Measurements from ENCODE around the gene ANXA1.
A peak's percentile ranks its signal among the peaks of the same experiment; 100 is the strongest.
"Not testable (repeated sequence)": the region's sequence is repeated elsewhere in the genome, so short reads cannot be mapped to it uniquely, and the experiment has no call there.

Gene ANXA1

DNA sequence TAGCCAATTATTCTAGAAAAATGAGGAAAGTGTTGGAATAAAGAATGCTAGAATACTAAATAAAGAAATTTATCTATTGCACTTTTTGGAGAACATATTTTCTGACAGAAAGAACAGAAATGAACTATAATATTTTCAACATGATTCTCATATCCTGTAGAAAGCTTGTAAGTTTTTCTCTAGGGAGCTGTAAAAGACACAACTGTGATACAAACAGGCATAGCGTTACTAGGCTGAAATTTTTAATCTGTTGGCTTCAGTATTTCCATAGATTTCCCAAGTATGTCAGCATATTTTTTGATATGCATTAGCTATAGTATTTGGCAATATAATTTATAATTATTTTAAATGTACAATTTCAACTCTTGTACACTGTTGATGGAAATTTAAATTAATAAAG lies 31.3 kb downstream of the ANXA1 start:
- Histone ChIP-seq H3K79me2 (ENCODE audit: control insufficient read depth, insufficient read depth, low read length, unreplicated experiment) (no peaks in the 10 kb centered on the region), H3K27ac (ENCODE audit: low read depth, low read length) (no peak overlapping the region), H3K4me3 (ENCODE audit: low read depth, low read length) (no peak overlapping the region), H3K4me1 (ENCODE audit: control insufficient read depth, insufficient read depth, low read length, unreplicated experiment) (peaks cover 26% of the 10 kb centered on the region), H3K27me3 (ENCODE audit: insufficient read depth, low read length) (no peaks in the 10 kb centered on the region), H3K36me3 (ENCODE audit: insufficient read depth, low read length) (no peaks in the 10 kb centered on the region), H2AFZ (ENCODE audit: low read length, unreplicated experiment) (no peak overlapping the region)

DNA sequence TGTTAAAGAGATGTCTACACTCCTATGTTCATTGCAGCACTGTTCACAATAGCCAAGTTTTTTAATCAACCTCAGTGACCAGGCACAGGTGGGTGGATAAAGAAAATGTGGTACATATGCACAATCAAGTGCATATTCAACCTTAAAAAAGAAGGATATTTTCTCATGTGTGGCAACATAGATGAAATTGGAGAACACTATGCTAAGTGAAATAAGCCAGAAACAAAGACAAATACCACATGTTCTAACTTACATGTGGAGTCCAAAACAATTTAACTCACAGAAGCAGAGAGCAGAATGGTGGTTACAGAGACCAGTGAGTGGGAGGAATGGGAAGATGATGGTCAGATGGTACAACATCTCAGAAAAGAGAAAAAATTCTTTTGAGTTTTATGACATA lies 31.8 kb downstream of the ANXA1 start:
- Histone ChIP-seq H3K36me3 (ENCODE audit: insufficient read depth, low read length) (no peaks in the 10 kb centered on the region), H3K4me3 (ENCODE audit: low read depth, low read length) (no peak overlapping the region), H3K4me1 (ENCODE audit: control insufficient read depth, insufficient read depth, low read length, unreplicated experiment) (peaks cover 26% of the 10 kb centered on the region), H3K27ac (ENCODE audit: low read depth, low read length) (no peak overlapping the region), H2AFZ (ENCODE audit: low read length, unreplicated experiment) (peak overlapping the region; percentile 4), H3K27me3 (ENCODE audit: insufficient read depth, low read length) (no peaks in the 10 kb centered on the region), H3K79me2 (ENCODE audit: control insufficient read depth, insufficient read depth, low read length, unreplicated experiment) (no peaks in the 10 kb centered on the region)

DNA sequence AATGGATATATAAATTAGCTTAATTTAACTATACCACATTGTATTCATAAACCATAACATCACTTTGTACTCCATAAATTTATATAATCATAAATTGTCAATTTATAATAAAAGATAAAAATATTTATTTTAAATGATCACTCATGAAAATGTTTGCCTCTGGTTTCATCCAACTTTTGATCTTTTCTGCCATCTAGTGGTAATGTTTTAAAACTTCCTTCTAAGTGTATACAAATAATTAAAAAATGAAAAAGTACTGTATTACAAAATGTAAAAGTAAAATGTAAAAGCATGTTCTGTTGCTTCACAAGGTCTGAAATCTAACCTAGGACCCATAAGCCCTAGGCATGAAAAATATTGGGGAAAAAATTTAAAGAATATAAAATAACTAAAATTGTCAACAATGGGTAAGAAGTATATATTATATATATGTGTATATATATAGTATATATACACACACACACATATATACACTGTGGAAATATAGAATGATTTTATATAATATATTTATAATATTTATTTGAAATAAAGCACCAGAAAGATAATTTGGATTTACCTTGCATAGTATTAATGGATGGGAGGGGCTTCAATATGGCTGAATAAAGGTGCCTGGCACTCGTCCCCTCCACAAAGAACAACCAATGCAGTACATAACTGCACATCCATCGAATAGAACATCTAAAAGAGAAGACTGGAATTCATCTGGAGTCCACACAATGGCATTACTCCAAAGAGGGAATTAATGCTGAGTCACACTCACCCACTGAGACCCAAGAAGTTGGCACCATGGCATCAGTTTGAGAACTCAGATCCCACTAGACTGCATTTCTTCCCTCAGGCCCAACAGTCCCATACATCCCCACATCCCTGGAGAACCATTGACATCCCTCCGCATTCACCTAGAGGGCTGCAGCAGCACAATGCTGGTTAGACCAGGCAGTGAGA lies 32.5 kb downstream of the ANXA1 start:
- peaks cover 5% of the 10 kb centered on the region; the same call in 1 of the 2 replicates for H3K36me3 ChIP-seq (ENCODE audit: insufficient read depth, low read length)

DNA sequence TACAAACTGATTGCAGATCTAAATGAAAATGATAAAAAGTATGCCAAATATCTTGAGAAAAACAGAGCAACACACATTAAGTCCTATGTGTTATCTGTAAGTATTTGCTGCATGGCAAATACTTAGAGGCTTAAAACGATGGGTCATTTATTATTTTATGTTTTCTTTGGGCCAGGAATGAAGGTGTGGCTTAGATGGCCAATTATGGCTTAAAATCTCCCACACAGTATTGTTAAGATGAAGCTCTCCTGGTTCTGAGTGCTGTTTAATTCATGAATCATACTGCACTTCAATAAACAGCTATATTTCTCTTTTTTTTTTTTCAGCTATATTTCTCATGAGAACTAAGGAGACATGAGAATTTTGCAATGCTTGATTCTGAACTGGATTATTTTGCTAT lies 39.4 kb downstream of the ANXA1 start:
- H3K36me3 ChIP-seq (ENCODE audit: insufficient read depth, low read length); H3K27ac ChIP-seq (ENCODE audit: low read depth, low read length); H3K4me3 ChIP-seq (ENCODE audit: low read depth, low read length); H3K27me3 ChIP-seq (ENCODE audit: insufficient read depth, low read length); H3K4me1 ChIP-seq (ENCODE audit: control insufficient read depth, insufficient read depth, low read length, unreplicated experiment); H3K79me2 ChIP-seq (ENCODE audit: control insufficient read depth, insufficient read depth, low read length, unreplicated experiment); H2AFZ ChIP-seq (ENCODE audit: low read length, unreplicated experiment): not testable (repeated sequence)

More for the DNA sequence above, 32.5 kb downstream of the ANXA1 start:
- Histone ChIP-seq H2AFZ (ENCODE audit: low read length, unreplicated experiment) (peak overlapping the region; percentile 52), H3K27me3 (ENCODE audit: insufficient read depth, low read length) (no peaks in the 10 kb centered on the region), H3K4me1 (ENCODE audit: control insufficient read depth, insufficient read depth, low read length, unreplicated experiment) (peaks cover 24% of the 10 kb centered on the region), H3K4me3 (ENCODE audit: low read depth, low read length) (no peak overlapping the region), H3K27ac (ENCODE audit: low read depth, low read length) (no peak overlapping the region), H3K79me2 (ENCODE audit: control insufficient read depth, insufficient read depth, low read length, unreplicated experiment) (no peaks in the 10 kb centered on the region)

DNA sequence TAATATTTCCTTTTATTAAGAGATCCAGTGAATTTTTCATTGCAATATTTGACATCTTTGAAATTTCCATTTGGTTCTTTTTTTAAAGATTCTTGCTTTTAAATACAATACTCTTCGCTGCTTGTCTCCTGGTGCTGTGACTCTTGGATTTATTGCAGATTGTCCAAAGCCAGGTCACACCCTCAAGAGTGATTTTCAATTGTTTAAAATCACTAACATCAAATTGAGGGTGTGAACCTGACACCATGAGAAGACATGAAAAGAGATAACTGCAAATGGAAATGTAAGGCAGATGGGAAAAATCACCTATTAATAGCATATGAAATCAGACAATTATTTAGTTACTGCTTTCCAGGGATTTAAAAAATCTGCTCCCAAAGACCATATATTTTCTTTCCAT lies 42.6 kb downstream of the ANXA1 start:
- Histone ChIP-seq H3K27me3 (ENCODE audit: insufficient read depth, low read length) (no peaks in the 10 kb centered on the region), H3K4me3 (ENCODE audit: low read depth, low read length) (no peak overlapping the region), H3K79me2 (ENCODE audit: control insufficient read depth, insufficient read depth, low read length, unreplicated experiment) (no peaks in the 10 kb centered on the region), H2AFZ (ENCODE audit: low read length, unreplicated experiment) (no peak overlapping the region), H3K36me3 (ENCODE audit: insufficient read depth, low read length) (no peaks in the 10 kb centered on the region), H3K4me1 (ENCODE audit: control insufficient read depth, insufficient read depth, low read length, unreplicated experiment) (no peaks in the 10 kb centered on the region), H3K27ac (ENCODE audit: low read depth, low read length) (no peak overlapping the region)

DNA sequence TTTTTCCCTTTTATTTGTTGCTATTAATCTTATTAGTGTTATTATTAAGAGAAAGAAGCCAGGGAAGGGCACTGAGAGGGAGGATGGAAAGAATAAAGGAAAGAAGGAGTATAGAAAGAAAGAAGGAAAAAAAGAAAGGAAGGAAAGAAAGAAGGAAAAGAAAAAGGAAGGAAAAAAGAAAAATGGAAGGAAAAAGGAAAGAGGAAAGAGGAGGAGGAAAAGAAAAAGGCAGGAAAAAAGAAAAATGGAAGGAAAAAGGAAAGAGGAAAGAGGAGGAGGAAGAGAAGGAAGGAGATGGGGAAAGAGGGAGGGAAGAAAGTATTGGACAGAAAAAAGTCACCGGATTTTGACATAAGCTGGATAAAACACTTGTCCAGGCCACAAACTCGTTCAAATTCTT lies 47.8 kb downstream of the ANXA1 start:
- Histone ChIP-seq H3K4me1 (ENCODE audit: control insufficient read depth, insufficient read depth, low read length, unreplicated experiment) (peaks cover 8% of the 10 kb centered on the region), H3K27me3 (ENCODE audit: insufficient read depth, low read length) (no peaks in the 10 kb centered on the region), H2AFZ (ENCODE audit: low read length, unreplicated experiment) (peak overlapping the region; percentile 12), H3K36me3 (ENCODE audit: insufficient read depth, low read length) (no peaks in the 10 kb centered on the region), H3K79me2 (ENCODE audit: control insufficient read depth, insufficient read depth, low read length, unreplicated experiment) (no peaks in the 10 kb centered on the region), H3K4me3 (ENCODE audit: low read depth, low read length) (no peak overlapping the region), H3K27ac (ENCODE audit: low read depth, low read length) (no peak overlapping the region)

DNA sequence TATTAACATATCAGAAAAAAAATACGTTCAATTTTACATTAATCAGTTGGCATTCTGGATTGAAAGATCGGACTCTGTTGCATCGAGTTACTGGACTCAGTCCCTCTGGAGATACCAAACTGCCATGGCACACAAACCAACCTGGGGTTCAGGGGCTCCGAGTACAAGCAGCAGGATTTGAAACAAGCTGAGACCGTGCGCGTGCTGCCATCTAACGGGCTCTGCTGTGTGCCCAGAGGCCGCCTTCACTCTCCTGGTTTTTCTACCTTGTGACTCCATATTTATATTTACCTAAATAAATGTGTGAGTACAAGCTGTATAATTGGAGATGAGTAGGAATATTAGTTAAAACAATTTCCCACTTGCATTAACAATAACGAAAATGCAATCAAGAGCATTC lies 48.2 kb downstream of the ANXA1 start:
- no peak overlapping the region for H3K27ac ChIP-seq (ENCODE audit: low read depth, low read length)
- H2AFZ ChIP-seq (ENCODE audit: low read length, unreplicated experiment), result peak overlapping the region; percentile 12
- H3K4me3 ChIP-seq (ENCODE audit: low read depth, low read length), result no peak overlapping the region
- no peaks in the 10 kb centered on the region for H3K27me3 ChIP-seq (ENCODE audit: insufficient read depth, low read length)
- no peaks in the 10 kb centered on the region for H3K36me3 ChIP-seq (ENCODE audit: insufficient read depth, low read length)
- no peaks in the 10 kb centered on the region for H3K79me2 ChIP-seq (ENCODE audit: control insufficient read depth, insufficient read depth, low read length, unreplicated experiment)
- H3K4me1 ChIP-seq (ENCODE audit: control insufficient read depth, insufficient read depth, low read length, unreplicated experiment), result peaks cover 8% of the 10 kb centered on the region

DNA sequence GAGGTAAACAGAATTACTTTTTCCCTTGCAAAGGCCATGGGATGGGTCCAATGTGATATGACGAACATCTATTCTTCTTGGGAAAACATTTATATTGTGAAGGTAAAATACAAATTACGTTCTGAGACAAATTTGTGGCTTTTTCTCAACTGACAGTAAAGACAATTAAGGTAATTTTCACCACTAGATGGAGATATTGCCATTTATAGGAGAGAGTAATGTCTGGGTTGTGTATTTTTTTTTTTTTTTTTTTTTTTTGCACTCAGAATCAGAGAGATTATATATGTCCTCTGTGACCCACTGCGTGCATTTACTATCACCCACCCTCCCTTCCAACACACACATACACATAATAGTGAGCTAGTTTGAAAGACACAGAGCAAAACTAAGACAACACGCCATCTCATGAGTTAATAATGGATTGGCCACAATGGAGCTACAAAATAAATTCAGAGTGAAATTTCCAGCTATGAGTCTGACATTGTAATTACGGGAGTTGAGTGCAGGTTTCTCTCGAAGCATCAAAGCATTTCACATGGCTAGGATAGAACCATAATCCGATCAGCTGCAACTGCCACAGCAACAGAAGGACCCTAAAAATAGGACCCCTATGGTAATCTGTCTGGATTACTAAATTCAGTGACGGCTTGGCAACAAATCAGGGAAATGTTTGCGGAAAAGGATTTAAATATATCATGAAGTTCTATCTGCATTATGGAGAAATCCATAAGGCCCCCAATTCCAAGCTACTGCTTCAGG lies 49.2 kb downstream of the ANXA1 start:
- Histone ChIP-seq H3K4me1 (ENCODE audit: control insufficient read depth, insufficient read depth, low read length, unreplicated experiment) (peaks cover 8% of the 10 kb centered on the region), H3K79me2 (ENCODE audit: control insufficient read depth, insufficient read depth, low read length, unreplicated experiment) (no peaks in the 10 kb centered on the region), H3K27ac (ENCODE audit: low read depth, low read length) (no peak overlapping the region), H3K4me3 (ENCODE audit: low read depth, low read length) (peak overlapping the region; percentile 55; the same call in 1 of the 2 replicates), H2AFZ (ENCODE audit: low read length, unreplicated experiment) (peak overlapping the region; percentile 59), H3K27me3 (ENCODE audit: insufficient read depth, low read length) (no peaks in the 10 kb centered on the region), H3K36me3 (ENCODE audit: insufficient read depth, low read length) (no peaks in the 10 kb centered on the region)

DNA sequence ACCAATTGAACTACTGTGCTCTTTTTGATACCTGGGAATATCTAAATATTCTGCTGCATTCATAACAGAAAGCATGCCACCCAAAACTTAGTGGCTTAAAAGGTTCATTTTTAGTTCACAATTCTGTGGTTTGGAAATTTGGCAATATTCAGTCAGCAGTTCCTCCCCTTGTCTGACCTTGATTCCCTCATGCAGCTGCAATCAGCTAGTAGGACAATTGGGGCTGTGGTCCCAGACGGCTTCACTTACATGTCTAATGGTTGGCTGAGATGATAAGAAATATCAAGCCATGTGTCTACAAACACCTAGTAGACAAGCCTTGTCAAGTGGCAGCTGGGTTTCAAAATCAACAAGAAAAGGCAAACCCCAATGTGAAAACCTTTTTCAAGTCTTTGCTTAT lies 51.3 kb downstream of the ANXA1 start:
- H3K36me3 ChIP-seq (ENCODE audit: insufficient read depth, low read length), result no peaks in the 10 kb centered on the region
- peaks cover 8% of the 10 kb centered on the region for H3K4me1 ChIP-seq (ENCODE audit: control insufficient read depth, insufficient read depth, low read length, unreplicated experiment)
- no peaks in the 10 kb centered on the region for H3K27me3 ChIP-seq (ENCODE audit: insufficient read depth, low read length)
- no peak overlapping the region for H3K27ac ChIP-seq (ENCODE audit: low read depth, low read length)
- no peaks in the 10 kb centered on the region for H3K79me2 ChIP-seq (ENCODE audit: control insufficient read depth, insufficient read depth, low read length, unreplicated experiment)
- no peak overlapping the region for H2AFZ ChIP-seq (ENCODE audit: low read length, unreplicated experiment)
- H3K4me3 ChIP-seq (ENCODE audit: low read depth, low read length), result no peak overlapping the region

DNA sequence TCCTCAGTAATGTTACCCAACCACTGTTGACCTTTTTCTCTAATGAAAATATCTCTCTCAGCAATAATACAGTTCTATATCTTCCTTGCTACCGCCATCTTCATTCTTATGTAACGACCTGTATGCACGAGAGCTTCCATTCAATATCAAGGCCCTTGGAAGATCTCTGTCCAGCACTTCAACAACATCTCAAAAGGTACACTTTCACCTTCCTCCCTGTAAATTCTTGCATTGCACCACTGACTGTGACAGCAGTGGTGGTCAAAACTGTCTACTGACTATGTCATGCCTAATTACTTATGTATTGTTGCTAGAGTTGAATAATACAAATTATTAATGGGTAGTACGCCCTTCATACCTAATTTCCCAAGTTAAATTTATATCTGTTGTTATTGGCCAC lies 53.3 kb downstream of the ANXA1 start:
- Histone ChIP-seq H2AFZ (ENCODE audit: low read length, unreplicated experiment) (no peak overlapping the region), H3K4me3 (ENCODE audit: low read depth, low read length) (no peak overlapping the region), H3K36me3 (ENCODE audit: insufficient read depth, low read length) (no peaks in the 10 kb centered on the region), H3K79me2 (ENCODE audit: control insufficient read depth, insufficient read depth, low read length, unreplicated experiment) (no peaks in the 10 kb centered on the region), H3K27ac (ENCODE audit: low read depth, low read length) (no peak overlapping the region), H3K4me1 (ENCODE audit: control insufficient read depth, insufficient read depth, low read length, unreplicated experiment) (peaks cover 8% of the 10 kb centered on the region), H3K27me3 (ENCODE audit: insufficient read depth, low read length) (no peaks in the 10 kb centered on the region)

All from ACC112 (cell line).